Inflammatory macrophage (primary cell): ENCODE measurements around the gene CGB7.
"Not testable (repeated sequence)": the region's sequence is repeated elsewhere in the genome, so short reads cannot be mapped to it uniquely, and the experiment has no call there.

Experiments used
- DNase-seq, 2 donors: peaks; one replicate each; pipeline ENCODE4 v3.0.0-alpha.2; 2020 to 2022

Gene CGB7

DNA sequence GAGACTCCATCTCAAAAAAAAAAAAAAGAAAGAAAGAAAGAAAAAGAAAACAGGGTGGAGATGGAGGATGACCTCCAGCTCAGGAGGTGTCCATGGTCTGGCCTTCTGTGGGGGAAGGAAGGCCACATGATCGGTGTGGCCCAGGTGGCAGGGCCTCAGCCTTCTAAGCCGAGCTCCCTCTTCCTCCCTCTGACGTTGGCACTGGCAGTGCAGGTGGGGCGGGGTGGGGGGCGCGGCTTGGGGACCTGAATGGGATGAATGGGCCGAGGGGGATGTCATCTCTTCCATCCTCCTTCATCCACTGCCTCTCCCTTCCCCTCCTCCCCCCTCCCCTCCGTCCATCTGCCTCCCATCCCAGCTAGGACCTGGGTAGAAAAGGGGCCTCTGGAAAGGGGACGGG, 17.8 kb downstream of the CGB7 start:
- DNase-seq = not testable (repeated sequence)

DNA sequence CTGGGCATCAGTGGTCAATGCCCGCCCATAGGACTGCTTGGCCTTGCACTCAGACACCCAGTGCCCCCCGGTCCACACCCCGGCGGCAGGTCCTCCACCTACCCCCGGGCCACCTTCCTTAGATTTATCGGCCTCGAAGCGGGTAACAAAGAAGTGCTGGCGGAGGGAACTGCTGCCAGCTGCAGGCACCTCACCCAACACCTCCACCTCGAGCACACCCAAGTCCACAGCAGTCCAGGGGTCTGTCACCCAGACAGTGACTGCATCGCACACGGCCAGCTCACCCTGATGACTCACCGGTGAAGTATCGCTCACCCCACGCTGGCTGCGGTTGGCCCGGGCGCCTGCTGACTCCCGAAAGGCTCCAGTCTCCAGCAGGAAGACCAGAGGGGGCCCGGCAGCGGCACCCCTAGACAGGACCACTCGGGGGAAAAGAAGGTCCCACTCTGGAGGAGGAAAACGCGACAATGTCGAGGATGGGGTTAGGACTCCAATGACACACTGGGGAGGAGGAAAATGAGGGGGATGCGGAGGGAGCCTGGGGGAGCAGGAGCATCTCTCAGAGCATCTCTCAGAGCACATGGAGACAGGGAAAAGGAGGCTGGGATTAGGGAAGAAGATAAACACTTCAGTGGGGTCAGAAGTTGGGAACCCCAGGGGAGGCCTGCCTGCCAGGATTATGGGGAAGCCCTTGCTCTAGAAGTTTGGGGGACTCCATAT, 18.8 kb downstream of the CGB7 start:
- not testable (repeated sequence) for DNase-seq

DNA sequence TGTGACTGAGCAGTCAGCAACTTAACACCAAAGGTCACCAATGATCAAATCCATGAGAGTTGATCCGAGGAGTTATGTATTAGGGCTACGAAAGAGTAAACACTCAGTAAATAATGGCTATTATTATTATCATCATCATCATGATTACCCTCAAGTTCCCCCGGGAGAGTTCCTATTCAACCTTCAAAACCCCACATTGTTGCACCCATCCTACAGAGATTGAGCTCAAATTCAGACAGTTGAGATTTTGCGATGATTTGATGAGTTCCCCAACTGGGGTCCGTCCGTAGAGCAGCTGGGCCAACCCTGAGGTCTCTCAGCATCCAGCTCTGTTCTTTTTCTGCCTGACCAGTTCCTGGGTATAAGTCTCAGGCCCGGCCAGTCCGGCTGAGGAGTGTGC, 19.4 kb downstream of the CGB7 start:
- DNase-seq = not testable (repeated sequence)

DNA sequence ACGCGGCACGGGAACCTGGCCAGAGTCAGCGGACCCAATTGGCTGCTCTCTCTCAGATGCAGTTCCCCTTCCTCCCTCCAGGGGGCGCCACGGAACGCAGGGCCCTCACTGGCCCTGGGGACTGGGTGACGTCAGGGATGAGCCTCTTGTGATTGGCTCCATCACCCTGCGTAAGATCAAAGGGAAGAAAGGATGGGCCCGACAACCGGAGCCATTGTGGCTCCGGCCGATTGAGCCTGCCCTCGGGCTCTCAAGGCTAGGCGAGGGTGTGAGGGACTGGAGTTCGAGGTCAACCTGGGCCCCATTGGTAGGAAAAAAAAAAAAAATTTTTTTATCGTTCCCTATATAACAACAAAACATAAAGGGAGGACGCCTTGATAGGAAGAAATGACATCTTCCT, 20.7 kb downstream of the CGB7 start, which contains the start of gene CGB1:
Gene CGB1 (minus strand): TSS at position 81 of the 400 bp plus-strand sequence. CDS start 184 bp downstream, outside the sequence.
- peak in 1 of 2 donors; percentile 26 for DNase-seq

DNA sequence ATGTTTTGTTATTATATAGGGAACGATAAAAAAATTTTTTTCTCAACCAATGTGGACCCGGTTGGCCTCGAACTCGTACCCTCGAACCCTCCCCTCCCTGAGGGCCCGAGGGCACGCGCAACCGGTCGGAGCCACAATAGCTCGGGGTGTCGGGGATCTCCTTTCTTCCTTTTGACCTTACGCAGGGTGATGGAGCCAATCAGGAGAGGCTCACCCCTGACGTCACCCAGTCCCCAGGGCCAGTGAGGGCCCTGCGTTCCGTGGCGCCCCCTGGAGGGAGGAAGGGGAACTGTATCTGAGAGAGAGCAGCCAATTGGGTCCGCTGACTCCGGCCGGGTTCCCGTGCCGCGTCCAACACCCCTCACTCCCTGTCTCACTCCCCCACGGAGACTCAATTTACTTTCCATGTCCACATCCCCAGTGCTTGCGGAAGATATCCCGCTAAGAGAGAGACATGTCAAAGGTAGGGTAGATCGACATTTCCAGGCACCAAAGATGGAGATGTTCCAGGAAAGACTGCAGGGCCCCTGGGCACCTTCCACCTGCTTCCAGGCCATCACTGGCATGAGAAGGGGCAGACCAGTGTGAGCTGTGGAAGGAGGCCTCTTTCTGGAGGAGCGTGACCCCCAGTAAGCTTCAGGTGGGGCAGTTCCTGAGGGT, 25.8 kb downstream of the CGB7 start, which contains the start of gene CGB2:
Gene CGB2 (plus strand): TSS at position 249 of the 660 bp plus-strand sequence. CDS start 206 bp downstream, at position 455.
- DNase-seq = peak; percentile 7 to 38

DNA sequence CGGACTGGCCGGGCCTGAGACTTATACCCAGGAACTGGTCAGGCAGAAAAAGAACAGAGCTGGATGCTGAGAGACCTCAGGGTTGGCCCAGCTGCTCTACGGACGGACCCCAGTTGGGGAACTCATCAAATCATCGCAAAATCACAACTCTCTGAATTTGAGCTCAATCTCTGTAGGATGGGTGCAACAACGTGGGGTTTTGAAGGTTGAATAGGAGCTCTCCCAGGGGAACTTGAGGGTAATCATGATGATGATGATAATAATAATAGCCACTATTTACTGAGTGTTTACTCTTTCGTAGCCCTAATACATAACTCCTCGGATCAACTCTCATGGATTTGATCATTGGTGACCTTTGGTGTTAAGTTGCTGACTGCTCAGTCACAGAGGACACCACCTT, 27.2 kb downstream of the CGB7 start:
- not testable (repeated sequence) for DNase-seq

DNA sequence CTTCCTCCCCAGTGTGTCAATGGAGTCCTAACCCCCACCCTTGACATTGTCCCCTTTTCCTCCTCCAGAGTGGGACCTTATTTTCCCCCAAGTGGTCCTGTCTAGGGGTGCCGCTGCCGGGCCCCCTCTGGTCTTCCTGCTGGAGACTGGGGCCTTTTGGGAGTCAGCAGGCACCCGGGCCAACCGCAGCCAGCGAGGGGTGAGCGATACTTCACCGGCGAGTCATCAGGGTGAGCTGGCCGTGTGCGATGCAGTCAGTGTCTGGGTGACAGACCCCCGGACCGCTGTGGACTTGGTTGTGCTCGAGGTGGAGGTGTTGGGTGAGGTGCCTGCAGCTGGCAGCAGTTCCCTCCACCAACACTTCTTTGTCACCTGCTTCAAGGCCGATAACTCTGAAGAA, 27.8 kb downstream of the CGB7 start:
- not testable (repeated sequence) for DNase-seq

DNA sequence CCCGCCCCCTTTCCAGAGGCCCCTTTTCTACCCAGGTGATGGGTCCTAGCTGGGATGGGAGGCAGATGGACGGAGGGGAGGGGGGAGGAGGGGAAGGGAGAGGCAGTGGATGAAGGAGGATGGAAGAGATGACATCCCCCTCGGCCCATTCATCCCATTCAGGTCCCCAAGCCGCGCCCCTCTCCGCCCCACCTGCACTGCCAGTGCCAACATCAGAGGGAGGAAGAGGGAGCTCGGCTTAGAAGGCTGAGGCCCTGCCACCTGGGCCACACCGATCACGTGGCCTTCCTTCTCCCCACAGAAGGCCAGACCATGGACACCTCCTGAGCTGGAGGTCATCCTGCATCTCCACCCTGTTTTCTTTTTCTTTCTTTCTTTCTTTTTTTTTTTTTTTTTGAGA, 28.9 kb downstream of the CGB7 start:
- DNase-seq = not testable (repeated sequence)

DNA sequence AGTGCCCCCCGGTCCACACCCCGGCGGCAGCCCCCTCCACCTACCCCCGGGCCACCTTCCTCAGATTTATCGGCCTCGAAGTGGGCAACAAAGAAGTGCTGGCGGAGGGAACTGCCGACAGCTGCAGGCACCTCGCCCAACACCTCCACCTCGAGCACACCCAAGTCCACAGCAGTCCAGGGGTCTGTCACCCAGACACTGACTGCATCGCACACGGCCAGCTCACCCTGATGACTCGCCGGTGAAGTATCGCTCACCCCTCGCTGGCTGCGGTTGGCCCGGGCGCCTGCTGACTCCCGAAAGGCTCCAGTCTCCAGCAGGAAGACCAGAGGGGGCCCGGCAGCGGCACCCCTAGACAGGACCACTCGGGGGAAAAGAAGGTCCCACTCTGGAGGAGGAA, 31.9 kb downstream of the CGB7 start:
- not testable (repeated sequence) for DNase-seq

DNA sequence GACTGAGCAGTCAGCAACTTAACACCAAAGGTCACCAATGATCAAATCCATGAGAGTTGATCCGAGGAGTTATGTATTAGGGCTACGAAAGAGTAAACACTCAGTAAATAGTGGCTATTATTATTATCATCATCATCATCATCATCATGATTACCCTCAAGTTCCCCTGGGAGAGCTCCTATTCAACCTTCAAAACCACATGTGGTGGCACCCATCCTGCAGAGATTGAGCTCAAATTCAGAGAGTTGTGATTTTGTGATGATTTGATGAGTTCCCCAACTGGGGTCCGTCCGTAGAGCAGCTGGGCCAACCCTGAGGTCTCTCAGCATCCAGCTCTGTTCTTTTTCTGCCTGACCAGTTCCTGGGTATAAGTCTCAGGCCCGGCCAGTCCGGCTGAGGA, 32.5 kb downstream of the CGB7 start:
- not testable (repeated sequence) for DNase-seq

DNA sequence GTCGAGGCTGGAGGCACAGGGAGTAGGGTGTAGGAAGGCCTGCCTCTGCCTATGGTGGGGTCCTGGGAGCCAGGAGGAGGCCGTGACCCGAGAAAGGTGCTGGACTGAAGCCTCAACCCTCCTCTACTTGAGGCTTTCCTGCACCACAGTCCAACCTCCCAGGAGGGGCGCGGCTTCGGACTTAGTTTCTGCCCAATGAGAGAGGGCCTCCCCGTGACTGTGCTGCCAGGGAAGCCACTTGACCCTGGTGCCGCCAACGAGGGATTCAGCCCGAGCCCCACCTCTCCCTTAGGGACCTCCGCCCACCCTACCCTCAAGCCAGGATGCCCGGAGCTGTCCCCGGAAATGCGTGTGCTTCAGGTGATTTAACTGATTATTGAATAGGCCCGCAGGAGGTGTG, 33.3 kb downstream of the CGB7 start, which contains the start of gene CGB3:
Gene CGB3 (minus strand): TSS at position 101 of the 400 bp plus-strand sequence. CDS start 362 bp downstream, outside the sequence.
- DNase-seq = not testable (repeated sequence)

DNA sequence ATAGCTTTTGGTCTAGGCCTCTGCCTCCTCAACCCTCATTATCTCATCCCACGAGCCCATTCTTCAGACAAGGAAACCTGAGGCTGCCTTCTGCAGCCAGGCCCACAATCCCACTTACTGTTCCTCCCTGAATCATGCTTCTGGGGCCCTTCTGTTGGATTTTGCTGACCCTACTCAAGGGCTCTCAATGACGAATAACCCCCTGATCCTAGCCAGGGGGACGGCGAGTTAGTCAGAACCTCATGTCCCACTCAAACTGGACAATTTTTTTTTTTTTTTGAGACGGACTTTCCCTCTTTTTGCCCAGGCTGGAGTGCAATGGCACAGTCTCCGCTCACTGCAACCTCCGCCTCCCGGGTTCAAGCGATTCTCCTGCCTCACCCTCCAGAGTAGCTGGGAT, 35.4 kb downstream of the CGB7 start:
- DNase-seq = no peak

DNA sequence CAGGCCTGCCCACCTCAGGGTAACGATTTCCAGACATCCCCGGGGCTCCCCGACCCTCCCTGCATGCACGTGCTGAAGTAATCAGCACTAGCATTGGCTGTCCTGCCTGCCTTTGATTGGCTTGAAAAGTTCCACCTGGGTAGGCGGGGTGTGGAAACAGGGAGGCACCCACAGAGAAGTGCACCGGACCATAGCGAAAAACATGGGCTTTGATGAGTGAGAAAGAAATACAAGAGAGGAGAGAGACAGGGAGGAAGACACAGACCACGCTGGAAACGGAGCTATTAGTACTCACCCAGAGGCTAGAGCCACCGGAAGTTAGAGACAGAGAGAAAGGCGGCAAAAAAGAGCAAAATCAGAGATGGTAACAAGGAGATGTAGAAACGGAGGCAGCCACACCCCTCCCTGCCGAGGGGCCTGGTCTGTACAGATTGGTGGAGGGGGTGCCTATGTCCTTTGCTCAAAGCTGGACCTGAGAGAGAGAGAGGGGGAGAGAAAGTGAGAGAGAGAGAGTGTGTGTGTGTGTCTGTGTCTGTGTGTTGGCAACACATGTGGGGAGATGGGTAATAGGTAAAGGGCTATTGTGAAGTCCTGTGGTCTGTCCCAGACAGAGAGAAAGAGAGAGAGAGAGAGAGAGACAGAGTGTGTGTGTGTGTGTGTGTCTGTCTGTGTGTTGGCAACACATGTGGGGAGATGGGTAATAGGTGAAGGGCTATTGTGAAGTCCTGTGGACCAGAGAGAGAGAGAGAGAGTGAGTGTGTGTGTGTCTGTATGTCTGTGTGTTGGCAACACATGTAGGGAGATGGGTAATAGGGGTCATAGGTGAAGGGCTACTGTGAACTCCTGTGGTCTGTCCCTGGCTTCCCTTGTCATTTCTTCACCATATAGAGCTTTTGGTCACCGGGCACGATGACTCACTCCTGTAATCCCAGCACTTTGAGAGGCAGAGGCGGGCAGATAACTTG, 36.3 kb downstream of the CGB7 start:
- peak; percentile 54 to 59 for DNase-seq

DNA sequence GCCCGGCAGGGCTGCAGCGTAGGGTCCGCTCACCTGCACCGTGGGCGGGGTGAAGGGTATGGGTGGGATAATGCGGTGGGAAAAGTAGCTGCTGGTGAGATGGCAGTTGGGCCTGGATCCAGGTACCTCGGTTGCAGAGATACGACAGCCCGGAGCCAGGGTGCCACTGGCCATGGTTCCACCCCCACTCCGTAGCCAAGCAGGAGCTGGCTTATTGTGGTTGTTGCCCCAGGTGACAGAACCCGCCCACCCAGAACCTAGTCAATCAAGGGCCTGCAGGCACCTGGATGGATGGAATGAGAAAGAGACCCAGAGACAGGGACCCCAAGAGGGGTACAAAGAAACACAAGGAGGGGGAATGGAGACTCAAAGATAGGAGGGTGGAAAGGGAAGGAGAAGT, 37.2 kb downstream of the CGB7 start:
- no peak for DNase-seq

DNA sequence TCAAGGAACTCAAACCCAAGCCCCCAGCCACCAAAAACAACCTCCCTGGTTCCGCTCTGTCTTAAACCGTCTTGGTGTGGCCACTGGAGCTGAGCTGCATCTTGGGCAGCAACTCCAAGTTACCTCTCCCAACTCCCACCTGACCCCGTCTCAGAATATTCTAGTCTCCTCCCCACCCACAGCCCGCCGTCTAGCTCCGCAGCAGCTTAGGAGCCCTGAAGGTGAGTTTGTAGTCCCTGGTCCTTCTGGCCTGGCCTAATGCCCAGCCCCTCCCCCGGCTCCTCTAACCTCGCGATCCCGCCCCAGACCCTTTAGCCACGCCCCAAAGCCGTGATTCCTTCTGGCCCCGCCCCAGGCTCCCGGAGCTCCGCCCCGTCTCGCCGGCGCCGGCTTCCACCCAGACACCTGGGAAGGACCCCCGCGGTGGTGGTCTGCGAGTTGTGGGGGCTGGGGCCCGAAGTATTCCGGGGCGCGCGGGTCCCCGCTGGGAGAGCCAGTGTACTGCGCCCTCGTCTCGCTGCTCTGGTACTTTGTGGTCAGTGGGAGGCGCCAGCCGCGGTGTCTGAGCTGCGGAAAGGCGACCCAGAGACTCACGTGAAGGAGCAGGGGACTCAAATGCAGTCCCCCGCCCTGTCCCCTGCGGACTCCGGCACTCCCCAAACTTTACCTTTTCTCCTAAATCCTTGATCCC, 38.2 kb downstream of the CGB7 start:
- peak; percentile 5 to 17 for DNase-seq

DNA sequence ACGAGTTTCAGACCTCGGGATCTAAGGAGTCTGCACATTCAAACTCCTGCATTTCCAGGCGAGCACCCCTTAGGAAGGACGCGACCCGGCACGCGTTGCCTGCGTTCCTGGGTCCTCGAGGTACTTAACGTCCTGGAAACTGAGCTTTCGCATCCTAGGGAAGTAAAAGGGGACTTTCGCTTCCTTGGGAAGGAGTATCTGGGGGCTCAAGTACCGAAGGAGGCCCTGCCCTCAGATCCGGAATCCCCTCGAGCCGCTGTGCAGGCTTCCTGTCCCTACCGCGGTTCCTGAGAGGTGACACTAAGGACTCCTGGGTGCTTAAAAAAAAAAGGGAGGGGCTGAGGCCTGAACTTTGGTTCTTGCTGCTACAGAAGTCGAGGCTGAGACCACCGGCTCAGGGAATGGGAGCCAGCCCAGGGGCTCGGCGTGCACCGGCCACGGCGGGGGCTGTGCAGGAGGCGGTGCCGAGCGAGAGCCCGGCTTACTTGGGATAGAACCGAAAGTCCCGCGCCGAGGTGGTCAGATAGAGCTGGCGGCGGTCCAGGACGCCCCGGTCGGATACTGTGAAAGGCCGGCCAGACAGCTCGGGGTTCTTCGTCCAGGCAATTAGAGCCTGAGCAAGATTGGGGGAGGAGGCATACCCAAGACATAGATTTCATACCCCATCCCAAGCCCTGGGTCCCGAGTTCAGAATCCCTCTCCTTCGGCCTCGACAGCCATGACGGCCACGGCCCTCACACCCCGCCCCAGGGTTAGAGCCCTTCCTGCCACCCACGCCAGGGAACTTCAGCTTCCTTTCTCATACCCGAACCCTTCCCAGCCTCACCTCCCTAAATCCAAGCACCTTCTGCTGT, 38.9 kb downstream of the CGB7 start:
- not testable (repeated sequence) for DNase-seq

DNA sequence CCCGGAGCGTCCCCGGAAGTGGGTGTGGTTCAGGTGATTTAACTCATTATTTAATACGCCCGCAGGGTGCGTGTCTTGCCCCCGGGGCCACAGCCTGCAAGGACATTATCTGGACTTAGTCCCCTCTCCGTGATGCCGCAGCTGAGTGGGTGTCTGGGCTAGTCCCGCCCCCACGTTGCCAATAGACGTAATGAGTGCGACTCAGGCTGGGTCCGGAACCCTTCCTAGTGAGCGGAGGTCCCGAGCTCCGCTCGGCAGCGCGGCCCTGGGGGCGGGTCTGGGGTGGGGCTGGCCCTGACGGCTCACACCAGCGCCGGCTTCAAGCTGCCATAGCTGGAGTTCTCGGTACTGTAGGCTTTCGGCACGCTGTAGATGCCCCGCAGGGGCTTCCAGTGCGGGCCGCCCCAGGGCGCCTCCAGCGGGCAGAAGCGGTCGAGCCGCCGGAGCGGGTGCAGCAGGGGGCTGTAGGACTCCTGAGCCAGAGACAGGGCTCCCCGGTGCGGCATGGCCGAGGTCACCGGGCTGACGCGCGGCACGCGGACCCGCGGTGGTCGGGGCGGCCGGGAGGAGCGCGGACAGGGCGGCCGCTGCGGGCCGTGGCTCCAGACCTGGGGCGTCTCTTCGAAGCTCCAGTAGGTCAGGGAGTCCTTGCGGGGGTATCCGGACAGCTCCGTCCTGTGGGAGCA, 39.7 kb downstream of the CGB7 start:
- peak; percentile 24 to 51 for DNase-seq

DNA sequence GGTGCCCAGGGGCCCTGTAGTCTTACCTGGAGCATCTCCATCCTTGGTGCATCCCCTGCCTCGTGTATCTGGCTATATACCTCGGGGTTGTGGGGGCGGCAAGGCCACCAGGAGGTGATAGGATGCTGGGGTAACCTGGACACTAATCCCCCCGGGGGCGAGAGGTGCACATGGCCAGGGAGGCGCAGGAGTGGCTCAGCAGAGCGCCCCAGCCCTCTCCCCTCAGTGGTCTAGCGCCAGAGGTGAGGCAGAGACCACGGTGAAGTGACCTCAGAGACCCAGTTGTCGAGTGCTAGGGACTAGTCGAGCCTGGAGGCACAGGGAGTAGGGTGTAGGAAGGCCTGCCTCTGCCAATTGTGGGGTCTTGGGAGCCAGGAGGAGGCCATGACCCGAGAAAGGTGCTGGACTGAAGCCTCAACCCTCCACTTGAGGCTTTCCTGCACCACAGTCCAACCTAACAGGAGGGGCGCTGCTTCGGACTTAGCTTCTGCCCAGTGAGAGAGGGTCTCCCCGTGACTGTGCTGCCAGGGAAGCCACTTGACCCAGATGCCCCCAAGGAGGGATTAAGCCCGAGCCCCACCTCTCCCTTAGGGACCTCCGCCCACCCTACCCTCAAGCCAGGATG, 40.4 kb downstream of the CGB7 start, which contains the start of gene LHB:
Gene LHB (minus strand): TSS at position 51 of the 625 bp plus-strand sequence. CDS start 10 bp downstream, at position 41.
- no peak for DNase-seq

DNA sequence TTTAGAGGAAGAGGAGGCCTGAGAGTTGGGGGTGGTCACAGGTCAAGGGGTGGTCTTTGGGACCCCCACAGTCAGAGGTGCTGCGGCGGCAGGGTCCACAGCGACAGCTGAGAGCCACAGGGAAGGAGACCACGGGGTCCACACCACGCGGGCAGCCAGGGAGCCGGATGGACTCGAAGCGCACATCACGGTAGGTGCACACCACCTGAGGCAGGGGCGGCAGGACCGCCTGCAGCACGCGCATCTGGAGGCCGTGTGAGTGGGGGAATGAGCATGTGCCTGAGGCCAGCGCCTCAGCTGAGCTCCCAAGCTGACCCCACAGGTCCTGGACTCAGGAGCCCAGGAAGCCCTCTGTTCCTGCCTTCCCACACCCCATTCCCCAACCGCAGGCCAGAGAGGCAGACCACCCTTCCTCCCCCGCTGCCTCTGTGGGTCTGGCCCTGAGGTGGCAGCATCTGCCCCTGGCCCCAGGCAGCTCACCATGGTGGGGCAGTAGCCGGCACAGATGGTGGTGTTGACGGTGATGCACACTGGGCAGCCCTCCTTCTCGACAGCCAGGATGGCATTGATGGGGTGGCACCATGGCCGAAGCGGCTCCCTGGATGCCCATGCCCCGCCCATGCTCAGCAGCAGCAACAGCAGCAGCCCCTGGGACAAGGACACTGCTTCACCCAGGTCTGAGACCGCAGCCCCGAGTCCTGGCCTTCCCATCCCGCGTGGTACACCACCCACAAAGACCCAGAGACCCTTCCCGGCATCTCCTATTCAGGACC, 41.3 kb downstream of the CGB7 start:
- no peak for DNase-seq
